Stimulated activated CD8-positive, alpha-beta memory T cell treated with anti-CD3 and anti-CD28 coated beads, Interleukin-12 subunit alpha, Interleukin-12 subunit beta, amount 100 ng/mL, for 24 hours (primary cell): ENCODE data around the gene RALB.

Experiments used
- DNase-seq: peaks from one replicate; pipeline ENCODE4 v3.0.0-alpha.2; 2020; ENCODE audit errors: extremely low read depth

The RALB gene

GRCh38 chr2:120338015-120338414 is 85.4 kb downstream of the RALB start:
- no peak for DNase-seq

- DNase-seq = no peak
Observed at GRCh38 chr2:120341977-120342376, 89.3 kb downstream of the RALB start.

GRCh38 chr2:120342446-120342845 is 89.8 kb downstream of the RALB start:
- DNase-seq = no peak

- no peak for DNase-seq
Observed at GRCh38 chr2:120343100-120343432, 90.4 kb downstream of the RALB start.

- DNase-seq = peak; percentile 20
Observed at GRCh38 chr2:120343433-120344105, 90.9 kb downstream of the RALB start.
